Measurements from ENCODE around the gene MACIR. TPM values are rescaled to one million over a fixed set of nuclear protein-coding genes. Genes with fewer than 3 reads are reported as not detected.

Gene MACIR
- total and polyA plus RNA-seq, 4 donors = 0.69 to 18.6 (median 0.83) TPM

GRCh38 chr5:103327893-103328292 is 69.3 kb downstream of the MACIR start:
- no peaks in the 10 kb centered on the region for H3K27me3 ChIP-seq (ENCODE audit: control insufficient read depth in 4 of 4, insufficient read depth in 4 of 4, low read length in 3 of 4)
- no peak overlapping the region for H3K9ac ChIP-seq (ENCODE audit: low read depth in 1 of 2, low read length in 2 of 2)
- no peak overlapping the region for H3K27ac ChIP-seq (ENCODE audit: low read depth in 1 of 2, low read length in 2 of 2)
- H3K4me3 ChIP-seq (ENCODE audit: low read depth in 1 of 3, low read length in 3 of 3) = no peak overlapping the region
- no peaks in the 10 kb centered on the region for H3K4me1 ChIP-seq (ENCODE audit: control insufficient read depth in 4 of 4, insufficient read depth in 4 of 4, low read length in 3 of 4)
- no peaks in the 10 kb centered on the region for H3K36me3 ChIP-seq (ENCODE audit: control insufficient read depth in 4 of 4, insufficient read depth in 3 of 4, low read depth in 1 of 4, low read length in 3 of 4)
- no peak for TF ChIP-seq CTCF (IDR thresholded peaks at IDR 0.05; ENCODE audit: low read depth, low read length, missing input control)
- no peak for TF ChIP-seq TAF1 (conservative IDR thresholded peaks at IDR 0.05)
- no peak for TF ChIP-seq JUND (IDR thresholded peaks at IDR 0.05)
- TF ChIP-seq, protein P1, sequence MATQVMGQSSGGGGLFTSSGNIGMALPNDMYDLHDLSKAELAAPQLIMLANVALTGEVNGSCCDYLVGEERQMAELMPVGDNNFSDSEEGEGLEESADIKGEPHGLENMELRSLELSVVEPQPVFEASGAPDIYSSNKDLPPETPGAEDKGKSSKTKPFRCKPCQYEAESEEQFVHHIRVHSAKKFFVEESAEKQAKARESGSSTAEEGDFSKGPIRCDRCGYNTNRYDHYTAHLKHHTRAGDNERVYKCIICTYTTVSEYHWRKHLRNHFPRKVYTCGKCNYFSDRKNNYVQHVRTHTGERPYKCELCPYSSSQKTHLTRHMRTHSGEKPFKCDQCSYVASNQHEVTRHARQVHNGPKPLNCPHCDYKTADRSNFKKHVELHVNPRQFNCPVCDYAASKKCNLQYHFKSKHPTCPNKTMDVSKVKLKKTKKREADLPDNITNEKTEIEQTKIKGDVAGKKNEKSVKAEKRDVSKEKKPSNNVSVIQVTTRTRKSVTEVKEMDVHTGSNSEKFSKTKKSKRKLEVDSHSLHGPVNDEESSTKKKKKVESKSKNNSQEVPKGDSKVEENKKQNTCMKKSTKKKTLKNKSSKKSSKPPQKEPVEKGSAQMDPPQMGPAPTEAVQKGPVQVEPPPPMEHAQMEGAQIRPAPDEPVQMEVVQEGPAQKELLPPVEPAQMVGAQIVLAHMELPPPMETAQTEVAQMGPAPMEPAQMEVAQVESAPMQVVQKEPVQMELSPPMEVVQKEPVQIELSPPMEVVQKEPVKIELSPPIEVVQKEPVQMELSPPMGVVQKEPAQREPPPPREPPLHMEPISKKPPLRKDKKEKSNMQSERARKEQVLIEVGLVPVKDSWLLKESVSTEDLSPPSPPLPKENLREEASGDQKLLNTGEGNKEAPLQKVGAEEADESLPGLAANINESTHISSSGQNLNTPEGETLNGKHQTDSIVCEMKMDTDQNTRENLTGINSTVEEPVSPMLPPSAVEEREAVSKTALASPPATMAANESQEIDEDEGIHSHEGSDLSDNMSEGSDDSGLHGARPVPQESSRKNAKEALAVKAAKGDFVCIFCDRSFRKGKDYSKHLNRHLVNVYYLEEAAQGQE (IDR thresholded peaks at IDR 0.05) = no peak
- TF ChIP-seq GABPA (IDR thresholded peaks at IDR 0.05 in 1 of 2, conservative IDR thresholded peaks at IDR 0.05 in 1 of 2) = no peak
- no peak for TF ChIP-seq SP1 (IDR thresholded peaks at IDR 0.05)
- no peak for TF ChIP-seq HNF4A (conservative IDR thresholded peaks at IDR 0.05)
- TF ChIP-seq EGR1 (IDR thresholded peaks at IDR 0.05; ENCODE audit: low read depth in 2 of 2) = no peak
- no peak for TF ChIP-seq RAD21 (IDR thresholded peaks at IDR 0.05)
- TF ChIP-seq MAX (IDR thresholded peaks at IDR 0.05) = no peak
- TF ChIP-seq HNF4G (IDR thresholded peaks at IDR 0.05) = no peak
- TF ChIP-seq FOXA1 (IDR thresholded peaks at IDR 0.05) = no peak
- TF ChIP-seq NR2F2 (IDR thresholded peaks at IDR 0.05) = no peak
- no peak for TF ChIP-seq FOXA2 (IDR thresholded peaks at IDR 0.05)
- no peak for TF ChIP-seq RXRA (IDR thresholded peaks at IDR 0.05)
- no peak for TF ChIP-seq ATF3 (IDR thresholded peaks at IDR 0.05)
- H3K9me3 ChIP-seq (ENCODE audit: control insufficient read depth in 4 of 4, low read length in 3 of 4) = no peaks in the 10 kb centered on the region
- no peak for DNase-seq (ENCODE audit: low spot score)

Other genes starting within 250 kb of the MACIR start
- 1 to 10 TPM; 3.7 to 6.4 TPM for gene GIN1, start 138.6 kb upstream of the MACIR start, total RNA-seq
- gene GIN1, start 138.6 kb upstream of the MACIR start, polyA plus RNA-seq = 1 to 10 TPM; 1.8 to 4.3 TPM
- 10 to 100 TPM; 30.4 to 38.6 TPM for gene PPIP5K2, start 138.5 kb upstream of the MACIR start, total RNA-seq
- gene PPIP5K2, start 138.5 kb upstream of the MACIR start, polyA plus RNA-seq = 10 to 100 TPM in 1 of 2 donors, 1 to 10 TPM in 1; 9.7 to 24.5 TPM

Measured in liver (tissue), 9 donors.